ENCODE measurements around the gene LFNG.

LFNG gene

GRCh38 chr7:2500701-2501100 lies 18.9 kb upstream of the LFNG start:
- H3K4me3 ChIP-seq, result no peak overlapping the region
- no peak overlapping the region for H3K27ac ChIP-seq

GRCh38 chr7:2501947-2502646 lies 17.5 kb upstream of the LFNG start:
- Histone ChIP-seq H3K27ac (no peak overlapping the region), H3K4me3 (no peak overlapping the region)

GRCh38 chr7:2502647-2502966 lies 17.0 kb upstream of the LFNG start:
- H3K27ac ChIP-seq, result no peak overlapping the region
- H3K4me3 ChIP-seq, result no peak overlapping the region

GRCh38 chr7:2503056-2503941 lies 16.3 kb upstream of the LFNG start:
- Histone ChIP-seq H3K27ac (peak overlapping the region in 1 of 21 experiments; percentile 30), H3K4me3 (no peak overlapping the region)

GRCh38 chr7:2504128-2504888 lies 15.3 kb upstream of the LFNG start:
- peak overlapping the region in 1 of 21 experiments; percentile 31 for H3K27ac ChIP-seq
- H3K4me3 ChIP-seq, result no peak overlapping the region

- no peak overlapping the region for H3K4me3 ChIP-seq
- H3K27ac ChIP-seq, result peak overlapping the region in 1 of 21 experiments; percentile 31
Measured at GRCh38 chr7:2504889-2505375, 14.6 kb upstream of the LFNG start.

- peak overlapping the region in 1 of 21 experiments; percentile 2 for H3K27ac ChIP-seq
Measured at GRCh38 chr7:2505401-2505800, 14.2 kb upstream of the LFNG start.

GRCh38 chr7:2507208-2507916 lies 12.2 kb upstream of the LFNG start:
- peak overlapping the region in 12 of 21 experiments; percentile 28 to 93 (median 63) for H3K27ac ChIP-seq
- H3K4me3 ChIP-seq, result no peak overlapping the region

More at GRCh38 chr7:2505401-2505800, 14.2 kb upstream of the LFNG start:
- no peak overlapping the region for H3K4me3 ChIP-seq

- peak overlapping the region in 17 of 21 experiments; percentile 28 to 98 (median 62) for H3K27ac ChIP-seq
- peak overlapping the region in 1 of 7 experiments; percentile 15 for H3K4me3 ChIP-seq
Measured at GRCh38 chr7:2507917-2508306, 11.7 kb upstream of the LFNG start.

- peak overlapping the region in 2 of 7 experiments; percentile 9 to 15 for H3K4me3 ChIP-seq
Measured at GRCh38 chr7:2508327-2509215, 11.0 kb upstream of the LFNG start.

GRCh38 chr7:2509298-2509906 lies 10.2 kb upstream of the LFNG start:
- Histone ChIP-seq H3K4me3 (no peak overlapping the region), H3K27ac (peak overlapping the region in 16 of 21 experiments; percentile 17 to 98 (median 67))

More at GRCh38 chr7:2508327-2509215, 11.0 kb upstream of the LFNG start:
- H3K27ac ChIP-seq, result peak overlapping the region in 19 of 21 experiments; percentile 16 to 98 (median 62)

GRCh38 chr7:2510130-2510776 lies 9.3 kb upstream of the LFNG start:
- H3K4me3 ChIP-seq, result no peak overlapping the region
- peak overlapping the region in 19 of 21 experiments; percentile 21 to 98 (median 84) for H3K27ac ChIP-seq

- Histone ChIP-seq H3K27ac (peak overlapping the region in 20 of 21 experiments; percentile 29 to 98 (median 83)), H3K4me3 (peak overlapping the region in 1 of 7 experiments; percentile 11)
Measured at GRCh38 chr7:2510909-2511768, 8.4 kb upstream of the LFNG start.

- peak overlapping the region in 20 of 21 experiments; percentile 29 to 98 (median 83) for H3K27ac ChIP-seq
- no peak overlapping the region for H3K4me3 ChIP-seq
Measured at GRCh38 chr7:2511769-2512168, 7.8 kb upstream of the LFNG start.

- H3K27ac ChIP-seq, result peak overlapping the region in 18 of 21 experiments; percentile 29 to 98 (median 84)
Measured at GRCh38 chr7:2512179-2512661, 7.4 kb upstream of the LFNG start.

GRCh38 chr7:2512713-2513112 lies 6.9 kb upstream of the LFNG start:
- H3K4me3 ChIP-seq, result no peak overlapping the region
- H3K27ac ChIP-seq, result peak overlapping the region in 11 of 21 experiments; percentile 80 to 98 (median 91)

More at GRCh38 chr7:2512179-2512661, 7.4 kb upstream of the LFNG start:
- H3K4me3 ChIP-seq, result no peak overlapping the region

All from skin epidermis (tissue), 12 donors.